ENCODE results near the gene SAMD4B. TPM values are rescaled to one million over a fixed set of nuclear protein-coding genes. Genes with fewer than 3 reads are reported as not detected.

The SAMD4B gene
- total RNA-seq, 1 donor from 2014 or later, result 123 TPM

GRCh38 chr19:39423258-39424086, 81.3 kb downstream of the SAMD4B start:
- H3K27me3 ChIP-seq (ENCODE audit: control insufficient read depth, insufficient read depth, low read length), result no peaks in the 10 kb centered on the region
- H3K36me3 ChIP-seq (ENCODE audit: control insufficient read depth, insufficient read depth, low read length), result peaks cover 8% of the 10 kb centered on the region
- TF ChIP-seq, protein P1, sequence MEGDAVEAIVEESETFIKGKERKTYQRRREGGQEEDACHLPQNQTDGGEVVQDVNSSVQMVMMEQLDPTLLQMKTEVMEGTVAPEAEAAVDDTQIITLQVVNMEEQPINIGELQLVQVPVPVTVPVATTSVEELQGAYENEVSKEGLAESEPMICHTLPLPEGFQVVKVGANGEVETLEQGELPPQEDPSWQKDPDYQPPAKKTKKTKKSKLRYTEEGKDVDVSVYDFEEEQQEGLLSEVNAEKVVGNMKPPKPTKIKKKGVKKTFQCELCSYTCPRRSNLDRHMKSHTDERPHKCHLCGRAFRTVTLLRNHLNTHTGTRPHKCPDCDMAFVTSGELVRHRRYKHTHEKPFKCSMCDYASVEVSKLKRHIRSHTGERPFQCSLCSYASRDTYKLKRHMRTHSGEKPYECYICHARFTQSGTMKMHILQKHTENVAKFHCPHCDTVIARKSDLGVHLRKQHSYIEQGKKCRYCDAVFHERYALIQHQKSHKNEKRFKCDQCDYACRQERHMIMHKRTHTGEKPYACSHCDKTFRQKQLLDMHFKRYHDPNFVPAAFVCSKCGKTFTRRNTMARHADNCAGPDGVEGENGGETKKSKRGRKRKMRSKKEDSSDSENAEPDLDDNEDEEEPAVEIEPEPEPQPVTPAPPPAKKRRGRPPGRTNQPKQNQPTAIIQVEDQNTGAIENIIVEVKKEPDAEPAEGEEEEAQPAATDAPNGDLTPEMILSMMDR (IDR thresholded peaks at IDR 0.05; ENCODE audit: insufficient read depth, low read length, poor library complexity, severe bottlenecking), result no peak
- H3K4me3 ChIP-seq (ENCODE audit: low read depth, low read length), result no peak overlapping the region
- no peak for DNase-seq (ENCODE audit: low read depth)

- no peaks in the 10 kb centered on the region for H3K27me3 ChIP-seq (ENCODE audit: control insufficient read depth, insufficient read depth, low read length)
- peaks cover 3% of the 10 kb centered on the region for H3K36me3 ChIP-seq (ENCODE audit: control insufficient read depth, insufficient read depth, low read length)
- H3K4me3 ChIP-seq (ENCODE audit: low read depth, low read length), result no peak overlapping the region
- TF ChIP-seq, protein P1 (IDR thresholded peaks at IDR 0.05; ENCODE audit: insufficient read depth, low read length, poor library complexity, severe bottlenecking), result no peak
- no peak for DNase-seq (ENCODE audit: low read depth)
These were observed 82.7 kb downstream of the SAMD4B start for GRCh38 chr19:39424934-39425333.

DNA sequence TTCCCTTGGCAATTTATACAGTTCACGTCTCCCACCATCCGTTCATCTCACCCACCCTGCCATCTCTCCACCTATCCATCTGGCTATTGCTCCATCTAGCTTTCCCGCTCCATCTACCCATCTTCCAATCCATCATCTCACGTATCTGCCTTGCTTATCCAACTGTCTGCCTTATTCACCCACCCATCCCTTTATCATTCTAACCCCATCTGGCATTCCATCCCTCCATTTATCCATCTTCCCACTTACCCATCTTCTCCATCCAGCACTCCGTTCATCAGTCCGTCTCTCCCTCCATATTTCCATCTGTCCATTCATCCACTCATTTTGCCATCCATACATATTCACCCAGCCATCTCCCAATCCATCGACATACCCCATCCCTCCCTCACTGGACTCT, 83.5 kb downstream of the SAMD4B start:
- TF ChIP-seq, protein P1 (IDR thresholded peaks at IDR 0.05; ENCODE audit: insufficient read depth, low read length, poor library complexity, severe bottlenecking), result no peak
- no peaks in the 10 kb centered on the region for H3K27me3 ChIP-seq (ENCODE audit: control insufficient read depth, insufficient read depth, low read length)
- peaks cover 3% of the 10 kb centered on the region for H3K36me3 ChIP-seq (ENCODE audit: control insufficient read depth, insufficient read depth, low read length)
- DNase-seq (ENCODE audit: low read depth), result no peak
- H3K4me3 ChIP-seq (ENCODE audit: low read depth, low read length), result no peak overlapping the region

DNA sequence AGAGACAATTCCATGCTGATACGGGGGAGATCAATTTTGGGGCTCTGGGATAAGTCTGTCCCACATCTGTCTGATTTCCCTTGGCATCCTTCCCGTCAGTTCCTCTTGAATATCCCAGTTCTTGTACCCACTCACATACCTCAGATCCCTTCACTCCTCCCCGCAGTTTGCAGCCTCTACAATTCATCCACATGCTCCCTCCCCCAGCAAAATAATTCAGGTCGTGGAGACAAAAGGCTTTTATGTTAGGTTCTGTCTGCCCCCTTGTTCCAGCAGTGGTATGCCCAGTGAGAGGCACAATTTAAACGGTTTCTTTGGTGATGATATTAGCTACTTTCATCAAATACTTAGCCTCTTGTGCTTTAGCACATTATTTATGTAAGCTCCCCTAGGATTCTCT, 83.9 kb downstream of the SAMD4B start:
- TF ChIP-seq, protein P1 (IDR thresholded peaks at IDR 0.05; ENCODE audit: insufficient read depth, low read length, poor library complexity, severe bottlenecking), result no peak
- Histone ChIP-seq H3K27me3 (ENCODE audit: control insufficient read depth, insufficient read depth, low read length) (no peaks in the 10 kb centered on the region), H3K4me3 (ENCODE audit: low read depth, low read length) (no peak overlapping the region), H3K36me3 (ENCODE audit: control insufficient read depth, insufficient read depth, low read length) (peaks cover 3% of the 10 kb centered on the region)
- no peak for DNase-seq (ENCODE audit: low read depth)

- peaks cover 3% of the 10 kb centered on the region for H3K36me3 ChIP-seq (ENCODE audit: control insufficient read depth, insufficient read depth, low read length)
- TF ChIP-seq, protein P1 (IDR thresholded peaks at IDR 0.05; ENCODE audit: insufficient read depth, low read length, poor library complexity, severe bottlenecking), result no peak
- no peak for DNase-seq (ENCODE audit: low read depth)
These were observed 85.5 kb downstream of the SAMD4B start for GRCh38 chr19:39427707-39428106.

More at GRCh38 chr19:39427707-39428106, 85.5 kb downstream of the SAMD4B start:
- H3K4me3 ChIP-seq (ENCODE audit: low read depth, low read length), result no peak overlapping the region
- H3K27me3 ChIP-seq (ENCODE audit: control insufficient read depth, insufficient read depth, low read length), result no peaks in the 10 kb centered on the region

Data from kidney epithelial cell (primary cell).